ENCODE measurements around the gene EPX. TPM values are rescaled to one million over a fixed set of nuclear protein-coding genes. Genes with fewer than 3 reads are reported as not detected.

Gene EPX
- total and polyA plus RNA-seq, 2 donors (not counting 1 experiment from before 2014, with no cell fraction given) = not detected

DNA sequence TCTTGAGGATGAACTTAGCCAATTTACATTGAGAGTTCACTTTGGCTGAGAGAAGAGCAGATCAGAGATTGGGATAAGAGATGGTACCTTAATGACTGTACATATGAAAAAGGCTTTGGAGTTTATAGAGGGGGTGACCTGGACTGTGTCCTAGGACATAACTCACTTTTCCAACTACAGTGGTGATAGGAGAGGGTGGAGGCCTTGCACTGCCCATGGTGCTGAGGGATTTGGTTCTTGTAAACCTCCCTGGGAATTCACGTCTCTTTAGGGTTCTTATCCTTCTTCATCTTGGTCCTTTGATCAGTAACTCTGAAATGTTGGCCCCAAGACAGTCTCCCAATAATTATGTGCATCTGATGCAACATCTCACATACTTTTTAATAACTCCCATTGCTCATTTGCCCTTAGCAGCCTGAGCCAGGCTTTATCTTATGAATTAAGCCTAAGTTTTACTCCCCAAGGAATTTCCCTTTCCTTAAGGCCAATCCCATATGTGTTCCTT, 44.5 kb upstream of the EPX start, which contains the start of gene OR4D1:
OR4D1 (plus strand) TSS at position 455 of the 505 bp plus-strand sequence. CDS start 6,770 bp downstream, outside the sequence.
- Histone ChIP-seq H3K27me3 (ENCODE audit: control insufficient read depth, insufficient read depth, low read length) (no peaks in the 10 kb centered on the region), H2AFZ (ENCODE audit: low read length) (no peak within 1 kb of the TSS), H3K4me1 (ENCODE audit: control insufficient read depth, extremely low read depth, insufficient read depth, low read length) (no peaks in the 10 kb centered on the region), H3K36me3 (ENCODE audit: control insufficient read depth, insufficient read depth, low read length) (no peaks in the 10 kb centered on the region), H3K79me2 (ENCODE audit: control insufficient read depth, insufficient read depth, low read length) (no peaks in the 10 kb centered on the region), H3K9ac (ENCODE audit: insufficient read depth, low read length) (no peak within 1 kb of the TSS), H3K4me3 (replicated peaks in 1 of 4; ENCODE audit: control extremely low read depth in 1 of 4, insufficient read depth in 1 of 4, low read depth in 3 of 4, low read length in 4 of 4) (no peak within 1 kb of the TSS), H4K20me1 (ENCODE audit: control insufficient read depth, extremely low read depth, insufficient read depth, low read length) (no peaks in the 10 kb centered on the region), H3K4me2 (ENCODE audit: extremely low read depth, insufficient read depth, low read length) (no peak within 1 kb of the TSS), H3K27ac (ENCODE audit: insufficient read depth, low read length) (no peak within 1 kb of the TSS), H3K9me3 (ENCODE audit: control insufficient read depth, insufficient read depth, low read depth, low read length) (no peaks in the 10 kb centered on the region)
- TF ChIP-seq EZH2 (IDR thresholded peaks at IDR 0.05; ENCODE audit: low read length, missing control alignments) = no peak
- TF ChIP-seq, protein P1, sequence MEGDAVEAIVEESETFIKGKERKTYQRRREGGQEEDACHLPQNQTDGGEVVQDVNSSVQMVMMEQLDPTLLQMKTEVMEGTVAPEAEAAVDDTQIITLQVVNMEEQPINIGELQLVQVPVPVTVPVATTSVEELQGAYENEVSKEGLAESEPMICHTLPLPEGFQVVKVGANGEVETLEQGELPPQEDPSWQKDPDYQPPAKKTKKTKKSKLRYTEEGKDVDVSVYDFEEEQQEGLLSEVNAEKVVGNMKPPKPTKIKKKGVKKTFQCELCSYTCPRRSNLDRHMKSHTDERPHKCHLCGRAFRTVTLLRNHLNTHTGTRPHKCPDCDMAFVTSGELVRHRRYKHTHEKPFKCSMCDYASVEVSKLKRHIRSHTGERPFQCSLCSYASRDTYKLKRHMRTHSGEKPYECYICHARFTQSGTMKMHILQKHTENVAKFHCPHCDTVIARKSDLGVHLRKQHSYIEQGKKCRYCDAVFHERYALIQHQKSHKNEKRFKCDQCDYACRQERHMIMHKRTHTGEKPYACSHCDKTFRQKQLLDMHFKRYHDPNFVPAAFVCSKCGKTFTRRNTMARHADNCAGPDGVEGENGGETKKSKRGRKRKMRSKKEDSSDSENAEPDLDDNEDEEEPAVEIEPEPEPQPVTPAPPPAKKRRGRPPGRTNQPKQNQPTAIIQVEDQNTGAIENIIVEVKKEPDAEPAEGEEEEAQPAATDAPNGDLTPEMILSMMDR (conservative IDR thresholded peaks at IDR 0.05 in 1 of 2, IDR thresholded peaks at IDR 0.05 in 1 of 2; ENCODE audit: low read depth in 1 of 2, low read length in 2 of 2) = no peak
- no peak for DNase-seq (ENCODE audit: low read depth in 2 of 2)

DNA sequence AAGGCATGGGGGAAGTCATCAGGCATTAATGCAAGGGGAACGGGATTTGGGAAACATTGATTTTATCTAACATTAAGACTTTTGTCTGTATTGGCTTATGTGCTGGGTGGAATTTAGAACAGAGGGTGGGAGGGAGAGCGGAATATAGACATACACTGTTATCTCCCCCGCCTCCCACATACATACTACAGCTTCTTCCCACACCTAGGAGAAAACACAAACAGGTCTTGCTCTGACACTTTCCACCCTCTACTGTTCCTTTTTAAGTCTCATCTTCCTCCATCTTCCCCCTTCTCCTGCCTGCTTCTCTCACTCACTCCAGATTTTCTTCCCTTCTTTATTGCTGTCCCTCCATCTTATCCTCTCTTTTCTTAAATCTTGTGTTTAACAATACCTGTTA, 43.9 kb upstream of the EPX start:
- Histone ChIP-seq H3K36me3 (ENCODE audit: control insufficient read depth, insufficient read depth, low read length) (no peaks in the 10 kb centered on the region), H3K27me3 (ENCODE audit: control insufficient read depth, insufficient read depth, low read length) (no peaks in the 10 kb centered on the region), H3K9ac (ENCODE audit: insufficient read depth, low read length) (no peak overlapping the region), H3K79me2 (ENCODE audit: control insufficient read depth, insufficient read depth, low read length) (no peaks in the 10 kb centered on the region), H3K4me2 (ENCODE audit: extremely low read depth, insufficient read depth, low read length) (no peak overlapping the region), H3K4me1 (ENCODE audit: control insufficient read depth, extremely low read depth, insufficient read depth, low read length) (no peaks in the 10 kb centered on the region), H3K4me3 (replicated peaks in 1 of 4; ENCODE audit: control extremely low read depth in 1 of 4, insufficient read depth in 1 of 4, low read depth in 3 of 4, low read length in 4 of 4) (no peak overlapping the region), H4K20me1 (ENCODE audit: control insufficient read depth, extremely low read depth, insufficient read depth, low read length) (no peaks in the 10 kb centered on the region), H2AFZ (ENCODE audit: low read length) (no peak overlapping the region), H3K9me3 (ENCODE audit: control insufficient read depth, insufficient read depth, low read depth, low read length) (no peaks in the 10 kb centered on the region), H3K27ac (ENCODE audit: insufficient read depth, low read length) (no peak overlapping the region)
- DNase-seq (ENCODE audit: low read depth in 2 of 2) = no peak
- TF ChIP-seq EZH2 (IDR thresholded peaks at IDR 0.05; ENCODE audit: low read length, missing control alignments) = no peak
- TF ChIP-seq, protein P1 (conservative IDR thresholded peaks at IDR 0.05 in 1 of 2, IDR thresholded peaks at IDR 0.05 in 1 of 2; ENCODE audit: low read depth in 1 of 2, low read length in 2 of 2) = no peak

DNA sequence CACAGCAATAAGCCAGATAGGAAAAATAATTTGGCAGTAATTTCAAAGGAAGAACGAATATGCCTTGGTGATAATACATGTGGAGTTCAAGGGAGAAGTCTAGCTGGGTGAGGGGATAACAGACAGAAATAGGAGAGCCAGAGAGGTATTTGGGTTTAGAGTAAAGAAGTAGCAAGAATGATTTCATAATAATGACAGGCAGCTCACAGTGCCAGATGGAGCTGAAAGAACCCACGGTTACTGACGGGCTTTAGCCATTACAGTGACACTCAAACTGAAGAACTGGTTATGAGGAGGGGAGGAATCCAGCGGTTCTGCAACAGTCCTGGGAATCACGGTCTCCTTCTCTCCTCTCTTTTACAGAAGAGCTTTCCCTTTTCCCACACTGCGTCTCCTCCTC, 42.1 kb upstream of the EPX start:
- Histone ChIP-seq H3K4me3 (replicated peaks in 1 of 4; ENCODE audit: control extremely low read depth in 1 of 4, insufficient read depth in 1 of 4, low read depth in 3 of 4, low read length in 4 of 4) (no peak overlapping the region), H3K9ac (ENCODE audit: insufficient read depth, low read length) (no peak overlapping the region), H3K9me3 (ENCODE audit: control insufficient read depth, insufficient read depth, low read depth, low read length) (no peaks in the 10 kb centered on the region), H3K27ac (ENCODE audit: insufficient read depth, low read length) (no peak overlapping the region), H3K4me1 (ENCODE audit: control insufficient read depth, extremely low read depth, insufficient read depth, low read length) (no peaks in the 10 kb centered on the region), H3K27me3 (ENCODE audit: control insufficient read depth, insufficient read depth, low read length) (no peaks in the 10 kb centered on the region), H3K4me2 (ENCODE audit: extremely low read depth, insufficient read depth, low read length) (no peak overlapping the region), H3K79me2 (ENCODE audit: control insufficient read depth, insufficient read depth, low read length) (no peaks in the 10 kb centered on the region), H3K36me3 (ENCODE audit: control insufficient read depth, insufficient read depth, low read length) (no peaks in the 10 kb centered on the region), H2AFZ (ENCODE audit: low read length) (no peak overlapping the region), H4K20me1 (ENCODE audit: control insufficient read depth, extremely low read depth, insufficient read depth, low read length) (no peaks in the 10 kb centered on the region)
- DNase-seq (ENCODE audit: low read depth in 2 of 2) = no peak
- TF ChIP-seq, protein P1 (conservative IDR thresholded peaks at IDR 0.05 in 1 of 2, IDR thresholded peaks at IDR 0.05 in 1 of 2; ENCODE audit: low read depth in 1 of 2, low read length in 2 of 2) = no peak
- no peak for TF ChIP-seq EZH2 (IDR thresholded peaks at IDR 0.05; ENCODE audit: low read length, missing control alignments)
